ENCODE measurements around the gene KCNJ6.

KCNJ6 gene

DNA sequence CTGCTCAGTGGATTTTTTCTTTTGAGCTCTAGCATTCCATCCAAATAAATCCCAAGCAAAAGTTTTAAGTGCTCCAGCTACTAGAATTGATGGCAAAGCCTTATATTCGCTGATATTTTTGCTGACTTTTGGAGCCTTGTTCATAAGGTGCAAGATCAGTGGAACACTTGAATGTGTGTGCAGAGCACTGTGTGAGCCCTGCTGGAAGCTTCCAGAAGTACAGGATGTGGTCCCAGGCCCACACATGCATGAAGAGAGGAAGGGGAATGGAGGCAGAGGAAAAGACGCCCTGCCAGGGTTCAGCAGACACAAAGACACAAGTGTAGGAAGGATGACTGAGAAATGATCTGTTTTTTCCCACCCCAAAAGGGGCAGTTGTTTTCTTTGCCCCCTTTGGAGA is 169.4 kb downstream of the KCNJ6 start:
- in situ Hi-C loops (cut with MboI; ENCODE audit: low sequenced_read_pairs) = no loop called here

DNA sequence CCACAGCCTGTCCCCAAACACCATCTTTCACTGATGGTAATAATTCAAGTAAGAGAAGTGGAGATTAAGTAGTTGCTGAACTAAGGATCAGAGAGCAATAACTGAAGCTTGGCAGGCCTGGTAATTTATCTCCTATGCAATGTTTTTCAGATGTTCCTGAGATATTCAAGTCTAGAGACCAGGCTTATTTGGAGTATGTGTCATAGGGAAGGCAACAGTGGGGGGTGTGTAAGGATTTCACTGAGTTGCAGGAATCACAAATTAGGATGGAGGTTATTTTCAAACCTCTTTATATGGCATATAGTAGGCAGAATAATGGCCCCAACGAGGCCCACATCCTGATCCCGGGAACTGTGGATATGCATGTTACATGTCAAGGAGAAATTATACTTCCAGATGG is 171.7 kb downstream of the KCNJ6 start:
- in situ Hi-C loops (cut with MboI; ENCODE audit: low sequenced_read_pairs) = no loop called here

- in situ Hi-C loops (cut with MboI; ENCODE audit: low sequenced_read_pairs) = no loop called here
These were observed 173.7 kb downstream of the KCNJ6 start for GRCh38 chr21:37742532-37742931.

DNA sequence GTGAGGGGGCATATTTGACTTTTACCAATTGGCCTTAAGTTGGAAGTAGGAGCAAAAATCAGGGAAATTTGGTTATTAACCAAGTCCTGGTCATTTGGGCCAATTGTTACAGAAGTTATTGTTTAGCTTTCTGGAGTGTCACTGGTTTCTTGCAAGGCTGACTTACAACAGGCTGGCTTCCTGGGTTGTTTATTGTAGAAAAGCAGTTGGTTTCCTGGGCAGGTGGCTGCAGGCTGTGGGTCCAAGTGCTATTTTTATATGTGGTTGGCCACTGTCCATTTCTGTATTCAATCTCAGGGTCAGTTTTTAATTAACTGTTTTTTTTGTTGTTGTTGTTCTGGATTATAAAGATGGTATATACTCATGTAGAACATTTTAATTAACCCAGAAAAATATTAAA is 174.1 kb downstream of the KCNJ6 start:
- in situ Hi-C loops (cut with MboI; ENCODE audit: low sequenced_read_pairs) = no loop called here

DNA sequence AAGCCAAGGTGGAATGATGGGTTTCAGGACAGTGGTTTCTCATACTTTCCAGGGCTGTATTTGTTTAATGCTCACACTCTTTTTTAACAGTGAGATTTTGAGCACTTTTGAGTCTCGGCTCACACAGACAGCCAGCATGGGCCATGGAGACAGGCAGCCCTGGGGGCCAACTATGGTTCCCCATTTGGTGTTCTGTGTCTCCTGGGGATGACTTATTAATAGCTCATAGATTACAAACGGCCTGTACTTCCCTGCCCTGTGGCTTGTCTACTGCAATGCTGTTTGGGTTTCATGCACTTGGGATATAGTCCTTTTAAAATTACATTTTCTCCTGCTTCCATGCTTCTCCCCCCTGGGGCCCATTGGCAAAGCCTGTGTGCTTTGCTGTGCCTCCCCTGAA is 178.3 kb downstream of the KCNJ6 start:
- in situ Hi-C loops (cut with MboI; ENCODE audit: low sequenced_read_pairs) = no loop called here

DNA sequence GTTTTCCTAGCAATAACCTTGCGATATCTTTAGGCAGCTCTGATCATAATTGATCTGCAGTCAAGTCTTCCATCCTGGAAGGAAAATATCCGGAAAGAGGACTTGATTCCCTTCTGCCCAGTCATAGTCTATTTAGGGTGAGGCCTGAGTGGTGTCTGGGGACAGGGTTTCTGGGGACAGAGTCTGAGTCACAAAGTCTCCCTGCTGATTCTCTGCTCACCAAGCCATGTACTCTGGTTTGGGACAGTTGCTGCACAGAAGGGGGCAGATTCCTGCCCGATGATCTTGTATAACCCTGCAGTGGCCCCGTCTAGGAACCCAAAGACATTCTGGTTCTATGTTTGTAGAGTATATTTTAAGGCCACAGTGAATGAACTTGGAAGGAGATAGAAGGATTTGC is 178.8 kb downstream of the KCNJ6 start:
- in situ Hi-C loops (cut with MboI; ENCODE audit: low sequenced_read_pairs) = no loop called here

- in situ Hi-C loops (cut with MboI; ENCODE audit: low sequenced_read_pairs) = no loop called here
These were observed 181.4 kb downstream of the KCNJ6 start for GRCh38 chr21:37734846-37735245.

- in situ Hi-C loops (cut with MboI; ENCODE audit: low sequenced_read_pairs) = no loop called here
These were observed 183.3 kb downstream of the KCNJ6 start for GRCh38 chr21:37732927-37733326.

- in situ Hi-C loops (cut with MboI; ENCODE audit: low sequenced_read_pairs) = loop anchor here (25.0 kb wide), 1 partner anchor 638 kb away; no protein-coding TSS in a partner anchor
These were observed 192.1 kb downstream of the KCNJ6 start for GRCh38 chr21:37724201-37724600.

- in situ Hi-C loops (cut with MboI; ENCODE audit: low sequenced_read_pairs) = loop anchor here (25.0 kb wide), 1 partner anchor 645 kb away; no protein-coding TSS in a partner anchor
These were observed 198.7 kb downstream of the KCNJ6 start for GRCh38 chr21:37717534-37717933.

DNA sequence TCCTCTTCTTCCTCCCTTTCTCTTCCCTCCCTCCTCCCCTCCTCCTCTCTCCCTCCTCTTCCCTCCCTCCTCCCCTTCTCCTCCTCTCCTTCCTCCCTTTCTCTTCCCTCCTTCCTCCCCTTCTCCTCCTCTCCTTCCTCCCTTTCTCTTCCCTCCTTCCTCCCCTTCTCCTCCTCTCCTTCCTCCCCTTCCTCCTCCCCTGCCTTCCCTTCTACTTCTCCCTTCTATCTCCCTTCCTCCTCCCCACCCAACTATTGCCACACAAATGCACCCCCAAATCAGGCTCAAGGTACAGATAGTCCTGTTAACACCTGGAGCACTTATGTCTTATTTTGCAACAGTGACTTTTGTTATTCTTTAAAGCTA is 203.7 kb downstream of the KCNJ6 start:
- in situ Hi-C loops (cut with MboI; ENCODE audit: low sequenced_read_pairs) = loop anchor here (25.0 kb wide), 1 partner anchor 650 kb away; no protein-coding TSS in a partner anchor

DNA sequence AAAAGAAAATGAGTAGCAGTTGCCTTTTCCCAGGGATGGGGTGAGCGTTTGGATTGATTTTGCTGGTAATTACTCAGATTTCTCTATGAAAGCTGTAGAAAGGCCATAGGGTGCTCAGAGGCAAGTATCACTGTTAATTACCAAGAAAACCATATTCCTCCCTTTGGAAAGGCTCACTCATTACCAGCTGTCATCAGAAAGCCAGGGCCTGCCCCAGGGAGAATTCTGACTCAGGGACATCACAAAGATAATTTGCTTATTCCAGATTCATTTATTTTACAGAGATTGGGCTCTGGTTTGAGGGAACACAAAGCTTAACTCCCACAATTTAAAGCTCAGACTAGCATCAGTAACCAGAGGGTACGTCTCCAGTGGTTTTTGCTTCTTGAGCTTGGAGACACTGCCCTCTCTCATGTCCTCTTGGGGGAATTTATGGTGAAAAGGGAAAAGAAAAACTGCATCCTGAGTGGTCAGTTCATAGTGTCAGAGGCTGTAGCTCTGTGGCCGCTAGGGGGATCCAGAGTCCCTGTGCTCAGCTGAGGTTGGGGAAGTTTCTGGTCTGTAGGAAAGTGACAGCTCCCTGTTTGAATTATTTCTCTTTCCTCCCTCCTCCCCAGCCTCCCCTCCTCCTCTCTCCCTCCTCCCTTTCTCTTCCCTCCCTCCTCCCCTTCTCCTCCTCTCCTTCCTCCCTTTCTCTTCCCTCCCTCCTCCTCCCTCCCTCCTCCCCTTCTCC is 204.3 kb downstream of the KCNJ6 start:
- in situ Hi-C loops (cut with MboI; ENCODE audit: low sequenced_read_pairs) = loop anchor here (25.0 kb wide), 1 partner anchor 650 kb away; no protein-coding TSS in a partner anchor

- in situ Hi-C loops (cut with MboI; ENCODE audit: low sequenced_read_pairs) = loop anchor here (25.0 kb wide), 1 partner anchor 651 kb away; no protein-coding TSS in a partner anchor
These were observed 204.9 kb downstream of the KCNJ6 start for GRCh38 chr21:37711286-37711829.

DNA sequence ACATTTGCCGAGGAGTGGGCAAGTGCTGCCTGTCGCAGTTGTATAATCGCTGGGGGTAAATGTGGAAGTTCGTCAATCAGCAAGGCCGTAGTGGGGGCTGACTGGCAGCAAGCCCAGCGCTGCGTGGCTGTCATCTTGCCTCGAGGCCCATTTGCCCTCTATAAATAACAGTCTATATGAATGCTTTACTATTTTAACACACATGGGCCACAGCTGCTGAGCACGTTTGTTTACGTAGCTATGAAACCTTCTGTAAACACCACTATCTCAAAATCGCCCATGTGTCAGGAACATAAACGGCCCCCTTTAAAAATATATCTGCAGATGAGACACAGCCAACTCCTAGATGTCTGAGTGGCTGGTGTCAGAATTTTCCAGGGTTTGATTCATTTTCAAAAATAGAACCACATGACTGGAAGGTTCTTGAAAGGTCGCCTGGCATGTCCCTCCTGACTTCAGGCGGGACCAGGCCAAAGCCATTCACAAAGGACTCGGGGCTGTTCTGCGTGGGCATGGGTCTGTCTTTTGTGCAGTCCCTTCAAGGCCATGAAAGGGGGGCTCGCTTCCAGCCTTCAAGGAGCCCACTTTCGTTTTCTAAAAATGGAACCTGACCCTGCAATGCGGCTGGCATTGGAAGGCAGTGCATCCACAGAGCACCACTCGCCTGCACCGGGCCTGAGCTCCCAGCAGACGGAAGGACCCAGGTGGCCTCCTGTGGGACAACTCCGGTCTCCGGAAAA is 205.5 kb downstream of the KCNJ6 start:
- in situ Hi-C loops (cut with MboI; ENCODE audit: low sequenced_read_pairs) = loop anchor here (25.0 kb wide), 1 partner anchor 652 kb away; no protein-coding TSS in a partner anchor

DNA sequence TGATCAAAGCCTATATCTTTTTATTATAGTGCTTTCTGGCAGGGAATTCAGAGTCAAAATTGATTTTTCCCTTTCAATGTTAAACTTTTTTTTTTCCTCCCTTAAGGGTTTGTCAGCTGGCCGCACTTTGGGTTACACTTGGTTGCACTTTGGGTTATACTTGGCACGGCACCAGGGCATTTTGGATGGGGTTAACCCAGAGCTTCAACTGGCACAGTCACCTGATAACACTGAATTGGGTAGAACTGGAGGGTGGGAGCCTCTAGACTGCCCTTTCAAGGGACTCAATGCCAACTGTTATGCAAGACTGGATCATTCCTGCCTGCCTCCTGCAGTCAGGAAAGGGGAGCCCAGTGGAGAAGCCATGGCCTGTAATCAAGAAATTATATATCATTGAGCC is 211.5 kb downstream of the KCNJ6 start:
- in situ Hi-C loops (cut with MboI; ENCODE audit: low sequenced_read_pairs) = loop anchor here (25.0 kb wide), 1 partner anchor 658 kb away; no protein-coding TSS in a partner anchor

DNA sequence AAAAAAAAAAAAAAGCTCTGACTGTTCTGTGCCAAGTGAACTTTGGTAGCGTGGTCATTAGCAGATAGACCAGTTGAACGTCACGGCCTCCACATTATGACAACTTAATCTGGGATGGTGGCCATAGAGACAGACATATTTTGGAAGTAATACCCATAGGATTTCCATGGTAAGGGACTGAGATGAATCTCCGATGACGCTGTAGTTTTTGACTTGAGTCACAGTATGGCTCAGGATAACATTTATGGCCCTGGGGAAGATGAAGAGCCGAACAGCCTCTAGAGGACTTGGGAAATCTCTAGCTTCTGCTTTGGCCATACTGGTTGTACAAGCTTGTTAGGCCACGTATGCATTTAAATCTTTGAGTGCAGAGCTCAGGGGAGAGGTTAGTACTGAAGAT is 214.0 kb downstream of the KCNJ6 start:
- in situ Hi-C loops (cut with MboI; ENCODE audit: low sequenced_read_pairs) = loop anchor here (25.0 kb wide), 1 partner anchor 660 kb away; no protein-coding TSS in a partner anchor

GRCh38 chr21:37700641-37701202 is 215.5 kb downstream of the KCNJ6 start:
- in situ Hi-C loops (cut with MboI; ENCODE audit: low sequenced_read_pairs) = loop anchor here (25.0 kb wide), 1 partner anchor 662 kb away; no protein-coding TSS in a partner anchor

- in situ Hi-C loops (cut with MboI; ENCODE audit: low sequenced_read_pairs) = no loop called here
These were observed 217.1 kb downstream of the KCNJ6 start for GRCh38 chr21:37699024-37699775.

DNA sequence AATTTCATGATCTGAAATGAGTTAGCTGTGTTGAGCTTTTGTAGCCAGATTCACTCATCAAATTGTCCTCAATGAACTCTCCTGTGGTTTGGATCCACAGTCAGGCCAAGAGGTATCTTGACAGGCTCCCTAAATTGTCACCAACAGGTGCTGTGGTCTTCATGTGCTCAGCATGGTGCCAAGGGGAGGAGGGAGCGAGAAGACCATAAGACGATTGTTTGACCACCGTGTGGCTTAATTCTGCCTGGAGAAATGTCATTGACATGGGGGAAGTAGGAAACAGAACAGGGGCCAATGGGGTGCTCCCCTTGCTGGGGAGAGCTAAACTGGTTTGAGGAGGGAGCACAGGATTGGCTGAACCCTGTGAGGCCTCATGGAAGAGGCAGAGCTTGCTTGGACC is 219.3 kb downstream of the KCNJ6 start:
- in situ Hi-C loops (cut with MboI; ENCODE audit: low sequenced_read_pairs) = no loop called here

DNA sequence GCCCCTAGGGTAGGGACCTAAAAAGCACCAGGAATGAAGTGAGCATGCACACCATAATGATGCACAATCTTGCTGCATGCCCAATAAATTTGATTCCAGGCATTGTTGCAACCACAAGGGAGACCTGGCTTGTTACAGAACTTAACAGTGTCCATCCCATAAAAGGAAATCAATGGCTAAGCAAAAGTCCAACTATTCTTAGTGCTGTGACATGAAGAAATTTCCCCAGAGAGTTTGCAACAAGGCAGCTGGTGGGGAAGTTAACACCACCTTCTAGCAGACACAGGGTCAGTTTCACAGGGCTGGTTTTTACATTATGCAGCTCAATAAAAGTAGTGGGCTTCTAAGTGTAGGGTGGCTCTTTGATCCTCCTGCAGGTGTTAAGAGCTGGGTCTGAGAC is 221.1 kb downstream of the KCNJ6 start:
- in situ Hi-C loops (cut with MboI; ENCODE audit: low sequenced_read_pairs) = no loop called here
